Measurements from ENCODE around the gene TTC33. TPM values are rescaled to one million over a fixed set of nuclear protein-coding genes. Genes with fewer than 3 reads are reported as not detected.
"Not testable (repeated sequence)": the region's sequence is repeated elsewhere in the genome, so short reads cannot be mapped to it uniquely, and the experiment has no call there.

TTC33 gene
- total RNA-seq, 1 experiment from 2014 or later = 12.6 TPM

DNA sequence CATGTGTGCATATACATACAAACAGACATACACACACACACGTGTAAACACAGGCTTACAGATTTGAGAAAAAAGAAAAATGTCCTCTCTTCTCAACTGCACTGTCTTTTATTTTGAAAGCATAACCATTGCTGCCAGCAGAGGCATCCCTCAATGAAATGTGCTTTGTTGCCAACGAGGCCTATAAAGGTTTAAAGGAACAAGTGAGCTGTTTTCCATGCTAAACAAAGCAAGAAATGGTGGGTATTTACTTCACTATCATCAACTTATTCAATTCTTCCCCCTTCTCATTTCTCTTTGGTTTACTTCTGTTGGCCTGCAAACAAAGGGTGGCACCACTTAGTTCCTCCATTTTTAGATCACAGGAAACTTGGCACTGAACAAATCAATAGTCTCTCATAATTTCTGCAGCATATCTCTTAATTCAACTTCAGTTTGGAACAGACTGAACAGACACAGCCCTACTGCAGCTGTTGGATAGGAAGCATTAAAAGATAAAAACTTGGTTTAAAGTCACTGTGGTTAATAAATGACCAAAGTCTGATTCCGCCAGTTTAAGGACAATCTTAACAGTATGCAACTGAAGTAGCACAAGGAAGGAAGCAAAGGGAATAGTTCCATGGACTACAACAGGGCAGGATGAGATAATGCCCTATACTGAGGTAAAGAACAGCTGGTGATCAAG, 21.7 kb downstream of the TTC33 start:
- no peaks in the 10 kb centered on the region for H3K4me1 ChIP-seq (ENCODE audit: control insufficient read depth, insufficient read depth, low read length)
- H3K27ac ChIP-seq (ENCODE audit: low read length) = no peak overlapping the region
- H3K4me3 ChIP-seq (ENCODE audit: low read depth in 2 of 2, low read length in 2 of 2) = no peak overlapping the region
- intact Hi-C loops (cut with micrococcal nuclease; ENCODE audit: unreplicated experiment) (loop anchor here (10.0 kb wide), 1 partner anchor 1149 kb away; no protein-coding TSS in a partner anchor), in situ Hi-C loops (cut with HindIII; ENCODE audit: low pct_unique_long_range_greater_than_20kb, low sequenced_read_pairs) (no loop called here)
- no TSS peak for BruUV-seq (replicated peaks)
- H3K9me3 ChIP-seq (ENCODE audit: control insufficient read depth, insufficient read depth, low read depth, low read length) = no peaks in the 10 kb centered on the region
- no peaks in the 10 kb centered on the region for H3K36me3 ChIP-seq (ENCODE audit: control insufficient read depth, insufficient read depth, low read length)
- ChIA-PET POLR2A (no interaction called here), CTCF (no interaction called here)
- DNase-seq (ENCODE audit: low read depth, low spot score) (no peak), ATAC-seq (no peak)
- TF ChIP-seq, protein P1, sequence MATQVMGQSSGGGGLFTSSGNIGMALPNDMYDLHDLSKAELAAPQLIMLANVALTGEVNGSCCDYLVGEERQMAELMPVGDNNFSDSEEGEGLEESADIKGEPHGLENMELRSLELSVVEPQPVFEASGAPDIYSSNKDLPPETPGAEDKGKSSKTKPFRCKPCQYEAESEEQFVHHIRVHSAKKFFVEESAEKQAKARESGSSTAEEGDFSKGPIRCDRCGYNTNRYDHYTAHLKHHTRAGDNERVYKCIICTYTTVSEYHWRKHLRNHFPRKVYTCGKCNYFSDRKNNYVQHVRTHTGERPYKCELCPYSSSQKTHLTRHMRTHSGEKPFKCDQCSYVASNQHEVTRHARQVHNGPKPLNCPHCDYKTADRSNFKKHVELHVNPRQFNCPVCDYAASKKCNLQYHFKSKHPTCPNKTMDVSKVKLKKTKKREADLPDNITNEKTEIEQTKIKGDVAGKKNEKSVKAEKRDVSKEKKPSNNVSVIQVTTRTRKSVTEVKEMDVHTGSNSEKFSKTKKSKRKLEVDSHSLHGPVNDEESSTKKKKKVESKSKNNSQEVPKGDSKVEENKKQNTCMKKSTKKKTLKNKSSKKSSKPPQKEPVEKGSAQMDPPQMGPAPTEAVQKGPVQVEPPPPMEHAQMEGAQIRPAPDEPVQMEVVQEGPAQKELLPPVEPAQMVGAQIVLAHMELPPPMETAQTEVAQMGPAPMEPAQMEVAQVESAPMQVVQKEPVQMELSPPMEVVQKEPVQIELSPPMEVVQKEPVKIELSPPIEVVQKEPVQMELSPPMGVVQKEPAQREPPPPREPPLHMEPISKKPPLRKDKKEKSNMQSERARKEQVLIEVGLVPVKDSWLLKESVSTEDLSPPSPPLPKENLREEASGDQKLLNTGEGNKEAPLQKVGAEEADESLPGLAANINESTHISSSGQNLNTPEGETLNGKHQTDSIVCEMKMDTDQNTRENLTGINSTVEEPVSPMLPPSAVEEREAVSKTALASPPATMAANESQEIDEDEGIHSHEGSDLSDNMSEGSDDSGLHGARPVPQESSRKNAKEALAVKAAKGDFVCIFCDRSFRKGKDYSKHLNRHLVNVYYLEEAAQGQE (IDR thresholded peaks at IDR 0.05; ENCODE audit: insufficient read depth in 1 of 2, low read depth in 2 of 2, low read length in 1 of 2) = no peak
- no peak for TF ChIP-seq POLR2AphosphoS5 (IDR thresholded peaks at IDR 0.05; ENCODE audit: low read depth, low read length)
- no peaks in the 10 kb centered on the region for H3K27me3 ChIP-seq (ENCODE audit: control insufficient read depth, insufficient read depth, low read length)

DNA sequence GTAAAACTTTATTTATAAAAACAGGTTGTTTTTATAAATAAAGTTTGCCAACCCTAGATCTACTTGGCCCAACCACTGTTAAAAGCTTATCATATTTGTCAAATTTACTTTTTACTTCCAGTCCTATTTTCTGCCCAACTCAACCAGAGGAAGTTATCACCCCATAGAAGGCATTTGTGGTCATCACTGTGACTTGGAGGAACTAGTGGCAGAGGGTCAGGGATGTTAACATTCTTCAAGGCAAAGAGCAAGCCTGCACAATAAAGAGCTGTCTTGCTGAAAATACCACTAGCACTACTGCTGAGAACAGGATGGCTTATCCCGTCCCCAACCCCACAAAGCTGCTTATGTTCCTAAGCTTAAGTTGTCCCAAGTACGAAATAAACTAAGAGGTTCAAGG, 22.3 kb downstream of the TTC33 start:
- no peak overlapping the region for H3K27ac ChIP-seq (ENCODE audit: low read length)
- intact Hi-C loops (cut with micrococcal nuclease; ENCODE audit: unreplicated experiment) (loop anchor here (10.0 kb wide), 1 partner anchor 1149 kb away; no protein-coding TSS in a partner anchor), in situ Hi-C loops (cut with HindIII; ENCODE audit: low pct_unique_long_range_greater_than_20kb, low sequenced_read_pairs) (no loop called here)
- no peaks in the 10 kb centered on the region for H3K4me1 ChIP-seq (ENCODE audit: control insufficient read depth, insufficient read depth, low read length)
- CTCF ChIA-PET = no interaction called here
- no peak for ATAC-seq
- POLR2A ChIA-PET = no interaction called here
- H3K9me3 ChIP-seq (ENCODE audit: control insufficient read depth, insufficient read depth, low read depth, low read length) = no peaks in the 10 kb centered on the region
- BruUV-seq (replicated peaks) = no TSS peak
- H3K27me3 ChIP-seq (ENCODE audit: control insufficient read depth, insufficient read depth, low read length) = no peaks in the 10 kb centered on the region
- no peak for DNase-seq (ENCODE audit: low read depth, low spot score)
- H3K36me3 ChIP-seq (ENCODE audit: control insufficient read depth, insufficient read depth, low read length) = no peaks in the 10 kb centered on the region
- TF ChIP-seq SIN3A (IDR thresholded peaks at IDR 0.05; ENCODE audit: borderline replicate concordance, insufficient read depth, low read depth, low read length) = no peak
- TF ChIP-seq, protein P2, sequence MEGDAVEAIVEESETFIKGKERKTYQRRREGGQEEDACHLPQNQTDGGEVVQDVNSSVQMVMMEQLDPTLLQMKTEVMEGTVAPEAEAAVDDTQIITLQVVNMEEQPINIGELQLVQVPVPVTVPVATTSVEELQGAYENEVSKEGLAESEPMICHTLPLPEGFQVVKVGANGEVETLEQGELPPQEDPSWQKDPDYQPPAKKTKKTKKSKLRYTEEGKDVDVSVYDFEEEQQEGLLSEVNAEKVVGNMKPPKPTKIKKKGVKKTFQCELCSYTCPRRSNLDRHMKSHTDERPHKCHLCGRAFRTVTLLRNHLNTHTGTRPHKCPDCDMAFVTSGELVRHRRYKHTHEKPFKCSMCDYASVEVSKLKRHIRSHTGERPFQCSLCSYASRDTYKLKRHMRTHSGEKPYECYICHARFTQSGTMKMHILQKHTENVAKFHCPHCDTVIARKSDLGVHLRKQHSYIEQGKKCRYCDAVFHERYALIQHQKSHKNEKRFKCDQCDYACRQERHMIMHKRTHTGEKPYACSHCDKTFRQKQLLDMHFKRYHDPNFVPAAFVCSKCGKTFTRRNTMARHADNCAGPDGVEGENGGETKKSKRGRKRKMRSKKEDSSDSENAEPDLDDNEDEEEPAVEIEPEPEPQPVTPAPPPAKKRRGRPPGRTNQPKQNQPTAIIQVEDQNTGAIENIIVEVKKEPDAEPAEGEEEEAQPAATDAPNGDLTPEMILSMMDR (IDR thresholded peaks at IDR 0.05) = no peak
- TF ChIP-seq, protein P1 (IDR thresholded peaks at IDR 0.05; ENCODE audit: insufficient read depth in 1 of 2, low read depth in 2 of 2, low read length in 1 of 2) = no peak
- no peak for TF ChIP-seq TCF7L2 (IDR thresholded peaks at IDR 0.05; ENCODE audit: low read depth, low read length)
- TF ChIP-seq POLR2AphosphoS5 (IDR thresholded peaks at IDR 0.05; ENCODE audit: low read depth, low read length) = no peak
- H3K4me3 ChIP-seq (ENCODE audit: low read depth in 2 of 2, low read length in 2 of 2) = no peak overlapping the region

DNA sequence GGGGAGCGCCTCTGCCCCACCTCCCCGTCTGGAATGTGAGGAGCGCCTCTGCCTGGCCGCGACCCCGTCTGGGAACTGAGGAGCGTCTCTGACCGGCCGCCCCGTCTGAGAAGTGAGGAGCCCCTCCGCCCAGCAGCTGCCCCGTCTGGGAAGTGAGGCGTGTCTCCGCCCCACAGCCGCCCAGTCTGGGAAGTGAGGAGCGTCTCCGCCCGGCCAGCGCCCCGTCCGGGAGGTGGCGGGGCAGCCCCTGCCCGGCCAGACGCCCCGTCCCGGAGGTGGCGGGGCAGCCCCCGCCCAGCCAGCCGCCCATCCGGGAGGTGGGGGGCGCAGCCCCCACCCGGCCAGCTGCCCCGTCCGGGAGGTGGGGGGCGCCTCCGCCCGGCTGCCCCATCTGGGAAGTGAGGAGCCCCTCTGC, 33.3 kb downstream of the TTC33 start:
- CTCF ChIA-PET; H3K4me1 ChIP-seq (ENCODE audit: control insufficient read depth, insufficient read depth, low read length); H3K27ac ChIP-seq (ENCODE audit: low read length); H3K36me3 ChIP-seq (ENCODE audit: control insufficient read depth, insufficient read depth, low read length); ATAC-seq; in situ Hi-C loops (cut with HindIII; ENCODE audit: low pct_unique_long_range_greater_than_20kb, low sequenced_read_pairs); H3K27me3 ChIP-seq (ENCODE audit: control insufficient read depth, insufficient read depth, low read length); H3K9me3 ChIP-seq (ENCODE audit: control insufficient read depth, insufficient read depth, low read depth, low read length); DNase-seq (ENCODE audit: low read depth, low spot score); intact Hi-C loops (cut with micrococcal nuclease; ENCODE audit: unreplicated experiment); BruUV-seq (replicated peaks); POLR2A ChIA-PET; H3K4me3 ChIP-seq (ENCODE audit: low read depth in 2 of 2, low read length in 2 of 2): not testable (repeated sequence)
